Keratinocyte (primary cell): ENCODE data around the gene RASGRF2. TPM values are rescaled to one million over a fixed set of nuclear protein-coding genes. Genes with fewer than 3 reads are reported as not detected.

Experiments
- DNase-seq: peaks from one replicate; pipeline ENCODE4 v3.0.0-alpha.2; 2011; ENCODE audit warnings: low read depth, missing footprints, low spot score
- FAIRE-seq: peaks from 2 replicates; lab custom pipeline; 2011; peaks lifted over from hg19 to GRCh38; lab: Jason Lieb, UNC
- H2AFZ ChIP-seq: 2 replicates; pipeline ENCODE4 v1.6.0; 2012; ENCODE audit warnings: low read length, control low read depth, inconsistent platforms; ENCODE audit not compliant: control insufficient read depth
- H3K27ac ChIP-seq: 2 replicates; pipeline ENCODE4 v1.5.1; 2011; ENCODE audit warnings: low read length; ENCODE audit not compliant: control insufficient read depth, insufficient read depth
- H3K27me3 ChIP-seq: 3 replicates; pipeline ENCODE4 v1.6.0; 2011; ENCODE audit warnings: low read length; ENCODE audit not compliant: control insufficient read depth, insufficient read depth; ENCODE audit errors: extremely low read depth
- H3K36me3 ChIP-seq, 2 experiments: 2 replicates in 1 of 2; 3 replicates in 1 of 2; pipeline ENCODE4 v1.5.1; 2011; ENCODE audit warnings: low read length in 2 of 2, mild to moderate bottlenecking in 1 of 2; ENCODE audit not compliant: control insufficient read depth in 2 of 2, insufficient read depth in 2 of 2; ENCODE audit errors: extremely low read depth in 1 of 2
- H3K4me1 ChIP-seq: 3 replicates; pipeline ENCODE4 v1.5.1; 2011; ENCODE audit warnings: low read length; ENCODE audit not compliant: control insufficient read depth, insufficient read depth; ENCODE audit errors: extremely low read depth
- H3K4me2 ChIP-seq: 3 replicates; pipeline ENCODE4 v1.6.0; 2011; ENCODE audit warnings: low read depth, low read length; ENCODE audit not compliant: control insufficient read depth, insufficient read depth; ENCODE audit errors: extremely low read depth
- H3K4me3 ChIP-seq, 3 experiments: fragments of 200-600 bp in 1 of 3; sonication (generic) in 1 of 3; 2 replicates in 2 of 3; 3 replicates in 1 of 3; pipeline ENCODE4 v1.5.1; 2011 to 2016; ENCODE audit warnings: low read length in 3 of 3, mild to moderate bottlenecking in 3 of 3, control low read depth in 2 of 3, inconsistent platforms in 1 of 3, low read depth in 1 of 3, mixed read lengths in 1 of 3, mixed run types in 1 of 3, moderate library complexity in 1 of 3; ENCODE audit not compliant: control insufficient read depth in 2 of 3, insufficient read depth in 2 of 3; ENCODE audit errors: extremely low read depth in 1 of 3
- H3K79me2 ChIP-seq: 2 replicates; pipeline ENCODE4 v1.6.0; 2012; ENCODE audit warnings: low read length; ENCODE audit not compliant: control insufficient read depth, insufficient read depth
- H3K9ac ChIP-seq: 3 replicates; pipeline ENCODE4 v1.6.0; 2011; ENCODE audit warnings: low read length; ENCODE audit not compliant: control insufficient read depth, insufficient read depth; ENCODE audit errors: extremely low read depth
- H3K9me1 ChIP-seq: 3 replicates; pipeline ENCODE4 v1.6.0; 2011; ENCODE audit warnings: low read length; ENCODE audit not compliant: control insufficient read depth, insufficient read depth; ENCODE audit errors: extremely low read depth
- H3K9me3 ChIP-seq: 2 replicates; pipeline ENCODE4 v1.5.1; 2012; ENCODE audit warnings: low read depth, low read length; ENCODE audit not compliant: control insufficient read depth
- H4K20me1 ChIP-seq: 3 replicates; pipeline ENCODE4 v1.6.0; 2011; ENCODE audit warnings: low read length; ENCODE audit not compliant: control insufficient read depth, insufficient read depth; ENCODE audit errors: extremely low read depth
- CTCF ChIP-seq, 3 experiments: IDR thresholded peaks in 1 of 3; conservative IDR thresholded peaks in 1 of 3; optimal IDR thresholded peaks in 1 of 3; 2 replicates in 2 of 3; 3 replicates in 1 of 3; pipeline versions ENCODE3 to v1.5.1; 2011; ENCODE audit warnings: low read length in 3 of 3, mild to moderate bottlenecking in 3 of 3, moderate library complexity in 2 of 3, control low read depth in 1 of 3, inconsistent platforms in 1 of 3; ENCODE audit not compliant: insufficient read depth in 2 of 3; ENCODE audit errors: extremely low read depth in 1 of 3
- EZH2 ChIP-seq: IDR thresholded peaks from one replicate; pipeline ENCODE4 v1.6.1; 2012; ENCODE audit warnings: inconsistent platforms, mild to moderate bottlenecking, low read length, moderate library complexity
- dilution Hi-C: fragments of 300-500 bp; cut with MboI; formaldehyde crosslinking; loops from one replicate; pipeline ENCODE4 v1.7.0; 2020; ENCODE audit warnings: low sequenced_read_pairs; ENCODE audit not compliant: extremely low pct_ligation_motif_present
- polyA plus RNA-seq, 5 experiments: library from polyadenylated mRNA; depleted of rRNA in 3 of 5; stranded (reverse) in 3 of 5; stranded (forward) in 1 of 5; unstranded in 1 of 5; fragments of >200 nt; gene quantifications; 1 replicate in 1 of 5; 2 replicates in 3 of 5; 3 replicates in 1 of 5; pipeline versions ENCODE4 v1.2.1 to v1.2.3, GENCODE V29; 2011 to 2012; ENCODE audit warnings: missing spikeins in 2 of 5, low read depth in 1 of 5, low replicate concordance in 1 of 5

The RASGRF2 gene
- polyA plus RNA-seq, 1 donor (not counting 4 experiments of a cell fraction or from before 2014, with no cell fraction given), result 0.03 TPM

- DNase-seq (no peak), FAIRE-seq (no peak)
- dilution Hi-C loops, result no loop called here
- Histone ChIP-seq H3K9me3 (no peaks in the 10 kb centered on the region), H3K36me3 (no peaks in the 10 kb centered on the region), H3K4me1 (peaks cover 7% of the 10 kb centered on the region), H3K27ac (no peak overlapping the region), H3K79me2 (no peaks in the 10 kb centered on the region), H3K9ac (no peak overlapping the region), H3K4me2 (no peak overlapping the region), H3K4me3 (no peak overlapping the region), H3K9me1 (no peaks in the 10 kb centered on the region), H4K20me1 (no peaks in the 10 kb centered on the region), H2AFZ (no peak overlapping the region), H3K27me3 (no peaks in the 10 kb centered on the region)
- TF ChIP-seq CTCF (optimal IDR thresholded peaks at IDR 0.05 in 1 of 3, IDR thresholded peaks at IDR 0.05 in 1 of 3, conservative IDR thresholded peaks at IDR 0.05 in 1 of 3; ENCODE audit: extremely low read depth in 1 of 3, insufficient read depth in 2 of 3, low read length in 3 of 3), result no peak
Observed at GRCh38 chr5:81179959-81180358, 219.8 kb downstream of the RASGRF2 start.

GRCh38 chr5:81180780-81181460 is 220.8 kb downstream of the RASGRF2 start:
- Histone ChIP-seq H3K36me3 (no peaks in the 10 kb centered on the region), H3K27me3 (no peaks in the 10 kb centered on the region), H2AFZ (no peak overlapping the region), H3K27ac (no peak overlapping the region), H3K79me2 (no peaks in the 10 kb centered on the region), H3K4me3 (no peak overlapping the region), H4K20me1 (no peaks in the 10 kb centered on the region), H3K4me2 (no peak overlapping the region), H3K9me3 (no peaks in the 10 kb centered on the region), H3K9me1 (no peaks in the 10 kb centered on the region), H3K4me1 (peaks cover 7% of the 10 kb centered on the region), H3K9ac (no peak overlapping the region)
- dilution Hi-C loops, result no loop called here
- DNase-seq (no peak), FAIRE-seq (no peak)
- TF ChIP-seq EZH2, result no peak
- TF ChIP-seq CTCF (optimal IDR thresholded peaks at IDR 0.05 in 1 of 3, IDR thresholded peaks at IDR 0.05 in 1 of 3, conservative IDR thresholded peaks at IDR 0.05 in 1 of 3; ENCODE audit: extremely low read depth in 1 of 3, insufficient read depth in 2 of 3, low read length in 3 of 3), result no peak
